ENCODE data around the gene PTGES3L. TPM values are rescaled to one million over a fixed set of nuclear protein-coding genes. Genes with fewer than 3 reads are reported as not detected.
A peak's percentile ranks its signal among the peaks of the same experiment; 100 is the strongest.

PTGES3L gene
- total and polyA plus RNA-seq, 2 of the 13 experiments (the other 11 are each of a cell fraction or from before 2014, with no cell fraction given) = 1.2 to 2.9 TPM

GRCh38 chr17:42946812-42947211 is 33.1 kb downstream of the PTGES3L start:
- CTCF ChIA-PET (ENCODE audit: low intra/inter-chr PET ratio, low total read pairs) = no interaction called here
- intact Hi-C loops (cut with micrococcal nuclease; ENCODE audit: unreplicated experiment) = no loop called here
- 88% methylated on average over 1 of the region's 1 CpG for WGBS (ENCODE audit: low lambda C conversion rate)

GRCh38 chr17:42944211-42944610 is 35.7 kb downstream of the PTGES3L start:
- ATAC-seq = no peak
- no peaks in the 10 kb centered on the region for H4K20me1 ChIP-seq (ENCODE audit: insufficient read depth, low read length)
- H3K27me3 ChIP-seq (ENCODE audit: control insufficient read depth in 1 of 2, insufficient read depth in 2 of 2, low read length in 2 of 2) = no peaks in the 10 kb centered on the region; a peak in 1 of 5 replicates
- no peak overlapping the region for H3K9ac ChIP-seq (ENCODE audit: insufficient read depth, low read depth, low read length)
- no TSS peak for BruUV-seq (replicated peaks)
- TF ChIP-seq ZNF232 (CRISPR knock-in tag; IDR thresholded peaks at IDR 0.05; ENCODE audit: borderline replicate concordance) = no peak
- no peak for TF ChIP-seq CTCF (CRISPR knock-in tag; IDR thresholded peaks at IDR 0.05)
- TF ChIP-seq KDM1A (CRISPR knock-in tag; IDR thresholded peaks at IDR 0.05) = no peak
- no peak for TF ChIP-seq LRRFIP1 (CRISPR knock-in tag; conservative IDR thresholded peaks at IDR 0.05)
- TF ChIP-seq REL (CRISPR knock-in tag; conservative IDR thresholded peaks at IDR 0.05) = no peak
- TF ChIP-seq REXO4 (CRISPR knock-in tag; IDR thresholded peaks at IDR 0.05; ENCODE audit: borderline replicate concordance) = no peak
- no peak for TF ChIP-seq KLF16 (CRISPR knock-in tag; IDR thresholded peaks at IDR 0.05)
- no peak for TF ChIP-seq CBX5 (CRISPR knock-in tag; IDR thresholded peaks at IDR 0.05; ENCODE audit: borderline replicate concordance)
- no peak overlapping the region for H3K27ac ChIP-seq (ENCODE audit: extremely low read length, insufficient read depth, low read length)
- no peaks in the 10 kb centered on the region for H3K36me3 ChIP-seq (replicated peaks in 1 of 2; ENCODE audit: control insufficient read depth in 1 of 2, insufficient read depth in 2 of 2, low read length in 2 of 2)
- FAIRE-seq = no peak
- intact Hi-C loops (cut with micrococcal nuclease; ENCODE audit: unreplicated experiment) (no loop called here), in situ Hi-C loops (cut with HindIII; ENCODE audit: extremely low pct_ligation_motif_present, low pct_unique_long_range_greater_than_20kb) (loop anchor here (10.0 kb wide), 1 partner anchor 229 kb away; no protein-coding TSS in a partner anchor)
- H3K4me3 ChIP-seq (replicated peaks in 1 of 3; ENCODE audit: insufficient read depth in 1 of 3, low read depth in 2 of 3, low read length in 3 of 3) = no peak overlapping the region
- whole genome bisulfite sequencing (ENCODE audit: low lambda C conversion rate) = 41% methylated on average over 3 of the region's 3 CpGs
- ChIA-PET CTCF (ENCODE audit: low intra/inter-chr PET ratio, low total read pairs) (no interaction called here), POLR2A (no interaction called here)
- no peak overlapping the region for H3K4me2 ChIP-seq (ENCODE audit: low read depth, low read length)
- H2AFZ ChIP-seq (ENCODE audit: low read length) = no peak overlapping the region
- peaks cover 21% of the 10 kb centered on the region for H3K4me1 ChIP-seq (ENCODE audit: insufficient read depth, low read length)
- no peaks in the 10 kb centered on the region for H3K9me3 ChIP-seq (ENCODE audit: low read length)
- H3K79me2 ChIP-seq (ENCODE audit: insufficient read depth, low read length) = no peaks in the 10 kb centered on the region
- no peak for DNase-seq (ENCODE audit: low spot score)

More at GRCh38 chr17:42946812-42947211, 33.1 kb downstream of the PTGES3L start:
- peaks cover 0 to 14% of the 10 kb centered on the region in 2 experiments; a peak in 1 of 5 replicates for H3K36me3 ChIP-seq (replicated peaks in 1 of 2; ENCODE audit: control insufficient read depth in 1 of 2, insufficient read depth in 2 of 2, low read length in 2 of 2)
- TF ChIP-seq ZNF121 (CRISPR knock-in tag; IDR thresholded peaks at IDR 0.05) = no peak
- TF ChIP-seq RBM22 (optimal IDR thresholded peaks at IDR 0.05; ENCODE audit: low read length) = no peak
- no peak for TF ChIP-seq ZNF589 (CRISPR knock-in tag; conservative IDR thresholded peaks at IDR 0.05)
- peak; percentile 68 for TF ChIP-seq ATF7 (IDR thresholded peaks at IDR 0.05)
- no peak for TF ChIP-seq ATF7 (CRISPR knock-in tag; IDR thresholded peaks at IDR 0.05)
- H3K4me2 ChIP-seq (ENCODE audit: low read depth, low read length) = no peak overlapping the region
- ATAC-seq (no peak), DNase-seq (ENCODE audit: low spot score) (no peak), FAIRE-seq (no peak)
- H3K9ac ChIP-seq (ENCODE audit: insufficient read depth, low read depth, low read length) = no peak overlapping the region
- H2AFZ ChIP-seq (ENCODE audit: low read length) = no peak overlapping the region
- POLR2A ChIA-PET = no interaction called here
- H3K27ac ChIP-seq (ENCODE audit: extremely low read length, insufficient read depth, low read length) = no peak overlapping the region
- no peaks in the 10 kb centered on the region for H3K9me3 ChIP-seq (ENCODE audit: low read length)
- no peaks in the 10 kb centered on the region for H3K79me2 ChIP-seq (ENCODE audit: insufficient read depth, low read length)
- no peaks in the 10 kb centered on the region for H4K20me1 ChIP-seq (ENCODE audit: insufficient read depth, low read length)
- H3K4me1 ChIP-seq (ENCODE audit: insufficient read depth, low read length) = peaks cover 9% of the 10 kb centered on the region; the same call in 1 of the 2 replicates
- no peaks in the 10 kb centered on the region; a peak in 1 of 5 replicates for H3K27me3 ChIP-seq (ENCODE audit: control insufficient read depth in 1 of 2, insufficient read depth in 2 of 2, low read length in 2 of 2)
- in situ Hi-C loops (cut with HindIII; ENCODE audit: extremely low pct_ligation_motif_present, low pct_unique_long_range_greater_than_20kb) = loop anchor here (10.0 kb wide), 1 partner anchor 232 kb away; no protein-coding TSS in a partner anchor
- H3K4me3 ChIP-seq (replicated peaks in 1 of 3; ENCODE audit: insufficient read depth in 1 of 3, low read depth in 2 of 3, low read length in 3 of 3) = no peak overlapping the region
- BruUV-seq (replicated peaks) = no TSS peak

All from HepG2 (cell line).